ENCODE measurements around the gene COA8. TPM values are rescaled to one million over a fixed set of nuclear protein-coding genes. Genes with fewer than 3 reads are reported as not detected.
"Not testable (repeated sequence)": the region's sequence is repeated elsewhere in the genome, so short reads cannot be mapped to it uniquely, and the experiment has no call there.

Gene COA8
- polyA plus RNA-seq, 6 donors from 2014 or later: 47.5 to 70.7 (median 57.8) TPM

- DNase-seq: no peak
- no peaks in the 10 kb centered on the region for H3K9me3 Mint-ChIP-seq
- peaks cover 9 to 17% (median 15%) of the 10 kb centered on the region in 3 donors for H3K4me1 Mint-ChIP-seq
- peaks cover 0 to 13% (median 12%) of the 10 kb centered on the region in 3 donors for H3K27me3 Mint-ChIP-seq
- no peaks in the 10 kb centered on the region for H3K36me3 Mint-ChIP-seq
- ATAC-seq (ENCODE audit: low read depth in 2 of 2): peak; percentile 11 to 35
- H3K27ac Mint-ChIP-seq: no peak overlapping the region
- peak overlapping the region in 4 of 8 donors; percentile 48 to 89 (median 58) for H3K4me3 Mint-ChIP-seq
Observed at GRCh38 chr14:103521438-103521950, 41.3 kb upstream of the COA8 start.

- no peaks in the 10 kb centered on the region for H3K9me3 Mint-ChIP-seq
- H3K27ac Mint-ChIP-seq: no peak overlapping the region
- peaks cover 11 to 23% (median 21%) of the 10 kb centered on the region in 3 donors for H3K4me1 Mint-ChIP-seq
- peaks cover 0 to 13% (median 12%) of the 10 kb centered on the region in 3 donors for H3K27me3 Mint-ChIP-seq
- H3K4me3 Mint-ChIP-seq: peak overlapping the region; percentile 33 to 75 (median 65)
- H3K36me3 Mint-ChIP-seq: no peaks in the 10 kb centered on the region
- peak in 1 of 2 donors; percentile 6 for ATAC-seq (ENCODE audit: low read depth in 2 of 2)
- DNase-seq: no peak
Observed at GRCh38 chr14:103521951-103522563, 40.7 kb upstream of the COA8 start.

GRCh38 chr14:103522649-103523574 lies 39.8 kb upstream of the COA8 start, which contains the start of gene CKB:
Gene CKB (minus strand): TSS chr14:103522830. CDS start chr14:103522493, 337 bp downstream.
- Mint-ChIP-seq H3K27me3 (peaks cover 0 to 13% (median 12%) of the 10 kb centered on the region in 3 donors), H3K4me1 (peaks cover 18 to 31% (median 29%) of the 10 kb centered on the region in 3 donors), H3K4me3 (peak within 1 kb of the TSS; percentile 46 to 84 (median 65)), H3K9me3 (no peaks in the 10 kb centered on the region), H3K36me3 (no peaks in the 10 kb centered on the region), H3K27ac (no peak within 1 kb of the TSS)
- DNase-seq: no peak
- no peak for ATAC-seq (ENCODE audit: low read depth in 2 of 2)

GRCh38 chr14:103523575-103523954 lies 39.2 kb upstream of the COA8 start:
- no peak overlapping the region for H3K27ac Mint-ChIP-seq
- peak overlapping the region; percentile 35 to 73 (median 49) for H3K4me3 Mint-ChIP-seq

GRCh38 chr14:103524002-103524935 lies 38.5 kb upstream of the COA8 start:
- Mint-ChIP-seq H3K27me3 (peaks cover 0 to 8% (median 6%) of the 10 kb centered on the region in 3 donors), H3K9me3 (no peaks in the 10 kb centered on the region), H3K4me1 (peaks cover 21 to 34% (median 32%) of the 10 kb centered on the region in 3 donors), H3K4me3 (peak overlapping the region in 6 of 8 donors; percentile 9 to 73 (median 54)), H3K36me3 (no peaks in the 10 kb centered on the region), H3K27ac (peak overlapping the region in 1 of 6 donors; percentile 49)
- ATAC-seq (ENCODE audit: low read depth in 2 of 2): no peak
- no peak for DNase-seq

More at GRCh38 chr14:103523575-103523954, 39.2 kb upstream of the COA8 start:
- no peaks in the 10 kb centered on the region for H3K9me3 Mint-ChIP-seq
- DNase-seq (no peak), ATAC-seq (ENCODE audit: low read depth in 2 of 2) (no peak)
- H3K27me3 Mint-ChIP-seq: peaks cover 0 to 13% (median 12%) of the 10 kb centered on the region in 3 donors
- H3K36me3 Mint-ChIP-seq: no peaks in the 10 kb centered on the region
- H3K4me1 Mint-ChIP-seq: peaks cover 22 to 35% (median 35%) of the 10 kb centered on the region in 3 donors

- H3K9me3 Mint-ChIP-seq; DNase-seq; H3K27me3 Mint-ChIP-seq; H3K36me3 Mint-ChIP-seq; ATAC-seq (ENCODE audit: low read depth in 2 of 2): not testable (repeated sequence)
- Mint-ChIP-seq H3K4me3 (peak overlapping the region in 2 of 8 donors; percentile 15 to 62), H3K4me1 (peaks cover 30 to 42% (median 40%) of the 10 kb centered on the region in 3 donors), H3K27ac (peak overlapping the region in 1 of 6 donors; percentile 84)
Observed at GRCh38 chr14:103525430-103526246, 37.1 kb upstream of the COA8 start.

GRCh38 chr14:103526247-103526913 lies 36.4 kb upstream of the COA8 start:
- no peak for DNase-seq
- Mint-ChIP-seq H3K9me3 (no peaks in the 10 kb centered on the region), H3K4me1 (peaks cover 35 to 49% (median 46%) of the 10 kb centered on the region in 3 donors), H3K4me3 (peak overlapping the region in 2 of 8 donors; percentile 15 to 62), H3K36me3 (no peaks in the 10 kb centered on the region), H3K27me3 (peaks cover 0 to 4% (median 0%) of the 10 kb centered on the region in 3 donors), H3K27ac (peak overlapping the region in 2 of 6 donors; percentile 14 to 76)
- no peak for ATAC-seq (ENCODE audit: low read depth in 2 of 2)

GRCh38 chr14:103526914-103527248 lies 35.9 kb upstream of the COA8 start:
- Mint-ChIP-seq H3K27me3 (peaks cover 0 to 4% (median 0%) of the 10 kb centered on the region in 3 donors), H3K4me1 (peaks cover 40 to 54% (median 49%) of the 10 kb centered on the region in 3 donors), H3K36me3 (no peaks in the 10 kb centered on the region), H3K9me3 (no peaks in the 10 kb centered on the region), H3K4me3 (peak overlapping the region in 5 of 8 donors; percentile 36 to 94 (median 90)), H3K27ac (peak overlapping the region in 5 of 6 donors; percentile 76 to 98 (median 92))
- ATAC-seq (ENCODE audit: low read depth in 2 of 2) (no peak), DNase-seq (no peak)

GRCh38 chr14:103527408-103528145 lies 35.2 kb upstream of the COA8 start:
- DNase-seq: peak; percentile 81
- Mint-ChIP-seq H3K4me3 (peak overlapping the region; percentile 83 to 96 (median 92)), H3K27me3 (peaks cover 0 to 4% (median 0%) of the 10 kb centered on the region in 3 donors), H3K4me1 (peaks cover 42 to 57% (median 49%) of the 10 kb centered on the region in 3 donors), H3K27ac (peak overlapping the region; percentile 90 to 98 (median 93)), H3K9me3 (no peaks in the 10 kb centered on the region), H3K36me3 (no peaks in the 10 kb centered on the region)
- peak; percentile 81 to 85 for ATAC-seq (ENCODE audit: low read depth in 2 of 2)

GRCh38 chr14:103528146-103528586 lies 34.6 kb upstream of the COA8 start:
- DNase-seq (no peak), ATAC-seq (ENCODE audit: low read depth in 2 of 2) (no peak)
- H3K27me3 Mint-ChIP-seq: peaks cover 0 to 4% (median 0%) of the 10 kb centered on the region in 3 donors
- H3K36me3 Mint-ChIP-seq: no peaks in the 10 kb centered on the region
- H3K4me3 Mint-ChIP-seq: peak overlapping the region; percentile 83 to 97 (median 94)
- H3K9me3 Mint-ChIP-seq: no peaks in the 10 kb centered on the region
- H3K27ac Mint-ChIP-seq: peak overlapping the region in 5 of 6 donors; percentile 81 to 98 (median 90)
- H3K4me1 Mint-ChIP-seq: peaks cover 42 to 57% (median 49%) of the 10 kb centered on the region in 3 donors
